GM23338 (cell line): ENCODE measurements around the gene ISY1. TPM values are rescaled to one million over a fixed set of nuclear protein-coding genes. Genes with fewer than 3 reads are reported as not detected.

ENCODE experiments used
- ATAC-seq: fragments of 200-7000 bp; cut with Tn5 transposase; 3 replicates; pipeline ENCODE4 v1.9.1; 2020
- DNase-seq: peaks from one replicate; pipeline ENCODE4 v3.0.0-alpha.2; 2015; ENCODE audit warnings: low spot score
- H2AFZ ChIP-seq: fragments of 200-600 bp; sonication (generic); 2 replicates; pipeline ENCODE4 v1.8.0; 2016; ENCODE audit warnings: antibody characterized with exemption, mild to moderate bottlenecking, moderate library complexity
- H3F3A ChIP-seq: fragments of 200-600 bp; sonication (generic); replicated peaks from 2 replicates; pipeline ENCODE4 v1.8.0; 2017; ENCODE audit warnings: antibody characterized with exemption, mixed run types, low read depth
- H3K27ac ChIP-seq: fragments of 200-600 bp; sonication (generic); 2 replicates; pipeline ENCODE4 v1.6.1; 2016; ENCODE audit warnings: low read depth
- H3K27me3 ChIP-seq: fragments of 200-600 bp; sonication (generic); 2 replicates; pipeline ENCODE4 v1.8.0; 2016; ENCODE audit warnings: mild to moderate bottlenecking, mixed run types, moderate library complexity; ENCODE audit not compliant: insufficient read depth
- H3K36me3 ChIP-seq: fragments of 200-600 bp; sonication (generic); 2 replicates; pipeline ENCODE4 v1.8.0; 2016; ENCODE audit warnings: mild to moderate bottlenecking; ENCODE audit not compliant: insufficient read depth
- H3K4me1 ChIP-seq: fragments of 200-600 bp; sonication (generic); 2 replicates; pipeline ENCODE4 v1.8.0; 2016; ENCODE audit warnings: mild to moderate bottlenecking, moderate library complexity; ENCODE audit not compliant: insufficient read depth
- H3K4me2 ChIP-seq: fragments of 200-600 bp; sonication (generic); 2 replicates; pipeline ENCODE4 v1.7.1; 2017; ENCODE audit warnings: mixed run types
- H3K4me3 ChIP-seq: fragments of 200-600 bp; sonication (generic); 2 replicates; pipeline ENCODE4 v1.6.1; 2016; ENCODE audit warnings: mixed run types
- H3K79me2 ChIP-seq: fragments of 200-600 bp; sonication (generic); replicated peaks from 2 replicates; pipeline ENCODE4 v1.8.0; 2017; ENCODE audit warnings: mild to moderate bottlenecking; ENCODE audit not compliant: insufficient read depth
- H3K9me2 ChIP-seq: fragments of 200-600 bp; sonication (generic); 2 replicates; pipeline ENCODE4 v1.8.0; 2017; ENCODE audit not compliant: insufficient read depth
- H4K20me1 ChIP-seq: fragments of 200-600 bp; sonication (generic); replicated peaks from 2 replicates; pipeline ENCODE4 v1.8.0; 2017; ENCODE audit warnings: mild to moderate bottlenecking; ENCODE audit not compliant: insufficient read depth
- H3K27ac Mint-ChIP-seq: 2 replicates; pipeline ENCODE4 v1.8.0; 2020; ENCODE audit warnings: inconsistent platforms, mild to moderate bottlenecking, moderate library complexity, mixed read lengths
- H3K27me3 Mint-ChIP-seq: 3 replicates; pipeline ENCODE4 v1.8.0; 2022; ENCODE audit warnings: low read depth, mild to moderate bottlenecking, moderate library complexity, mixed read lengths, inconsistent platforms; ENCODE audit not compliant: insufficient read depth, poor library complexity
- H3K36me3 Mint-ChIP-seq: 3 replicates; pipeline ENCODE4 v1.8.0; 2021; ENCODE audit warnings: low read depth, mild to moderate bottlenecking, inconsistent platforms, moderate library complexity, mixed read lengths
- H3K4me1 Mint-ChIP-seq: 3 replicates; pipeline ENCODE4 v1.8.0; 2020; ENCODE audit warnings: mild to moderate bottlenecking, inconsistent platforms, mixed read lengths
- H3K4me3 Mint-ChIP-seq: 3 replicates; pipeline ENCODE4 v1.8.0; 2021; ENCODE audit warnings: moderate library complexity, mild to moderate bottlenecking, inconsistent platforms, mixed read lengths
- H3K9me3 Mint-ChIP-seq: 3 replicates; pipeline ENCODE4 v1.8.0; 2020; ENCODE audit warnings: moderate library complexity, mild to moderate bottlenecking, inconsistent platforms, mixed read lengths
- CREB1 ChIP-seq: fragments of 250-450 bp; sonication (Bioruptor Pico); IDR thresholded peaks from 2 replicates; pipeline ENCODE4 v1.5.0; 2020; ENCODE audit warnings: low read depth, mild to moderate bottlenecking, moderate library complexity
- CTCF ChIP-seq, 2 experiments: fragments of 200-600 bp in 1 of 2; sonication (generic) in 1 of 2; conservative IDR thresholded peaks; 2 replicates each; pipeline versions ENCODE4 v1.5.1 to v1.6.1; 2016 to 2017; ENCODE audit warnings: antibody characterized with exemption in 2 of 2, low read depth in 2 of 2, mild to moderate bottlenecking in 2 of 2, moderate library complexity in 1 of 2
- ETS1 ChIP-seq: IDR thresholded peaks from 2 replicates; pipeline ENCODE4 v1.6.1; 2016; ENCODE audit warnings: antibody characterized with exemption
- EZH2 ChIP-seq: fragments of 200-600 bp; sonication (generic); IDR thresholded peaks from one replicate; pipeline ENCODE4 v1.8.0; 2017; ENCODE audit warnings: antibody characterized with exemption, mild to moderate bottlenecking, low read depth; ENCODE audit not compliant: unreplicated experiment
- EZH2phosphoT487 ChIP-seq: fragments of 200-600 bp; sonication (generic); IDR thresholded peaks from one replicate; pipeline ENCODE4 v1.8.1; 2018; ENCODE audit warnings: antibody characterized with exemption; ENCODE audit not compliant: unreplicated experiment
- JUNB ChIP-seq: IDR thresholded peaks from one replicate; pipeline ENCODE4 v1.6.1; 2016; ENCODE audit warnings: antibody characterized with exemption; ENCODE audit not compliant: unreplicated experiment
- NANOG ChIP-seq: IDR thresholded peaks from 2 replicates; pipeline ENCODE4 v1.6.1; 2016; ENCODE audit warnings: antibody characterized with exemption, borderline replicate concordance
- POLR2AphosphoS5 ChIP-seq: IDR thresholded peaks from 2 replicates; pipeline ENCODE4 v1.6.1; 2016; ENCODE audit warnings: antibody characterized with exemption, low read depth
- REST ChIP-seq: IDR thresholded peaks from one replicate; pipeline ENCODE4 v1.6.1; 2018; ENCODE audit warnings: antibody characterized with exemption; ENCODE audit not compliant: unreplicated experiment
- STAT1 ChIP-seq: IDR thresholded peaks from one replicate; pipeline ENCODE4 v1.6.1; 2016; ENCODE audit warnings: antibody characterized with exemption; ENCODE audit not compliant: unreplicated experiment
- ZNF114 ChIP-seq: fragments of 250-450 bp; sonication (Bioruptor Pico); IDR thresholded peaks from 2 replicates; pipeline ENCODE4 v1.5.0; 2020; ENCODE audit warnings: mild to moderate bottlenecking, moderate library complexity
- ZNF331 ChIP-seq: fragments of 250-450 bp; sonication (Bioruptor Pico); IDR thresholded peaks from 2 replicates; pipeline ENCODE4 v1.5.0; 2020; ENCODE audit warnings: low read depth, mild to moderate bottlenecking, moderate library complexity
- polyA plus RNA-seq: library from polyadenylated mRNA; unstranded; fragments of >200 nt; fragmentation: Nextera tagmentation; extraction: Ambion mirVana; gene quantifications from 2 replicates; pipeline ENCODE4 v1.2.1, GENCODE V29; 2016
- total RNA-seq: library from RNA; depleted of rRNA; stranded (reverse); fragments of >200 nt; shearing (Covaris generic); gene quantifications from 2 replicates; pipeline ENCODE4 v1.2.3, GENCODE V29; 2014

Gene ISY1
- total and polyA plus RNA-seq, 2 experiments from 2014 or later, result 11.3 to 23.6 TPM

GRCh38 chr3:129104498-129105079 lies 56.3 kb downstream of the ISY1 start:
- H3K36me3 Mint-ChIP-seq, result peaks cover 10% of the 10 kb centered on the region
- H3K4me3 Mint-ChIP-seq, result no peak overlapping the region
- no peak overlapping the region for H3K27ac Mint-ChIP-seq
- peaks cover 9% of the 10 kb centered on the region for H3K27me3 Mint-ChIP-seq
- Histone ChIP-seq H3K36me3 (no peaks in the 10 kb centered on the region), H4K20me1 (peaks cover 22% of the 10 kb centered on the region), H3K4me1 (no peaks in the 10 kb centered on the region), H3K9me2 (no peaks in the 10 kb centered on the region), H3K4me2 (no peak overlapping the region), H3K27ac (no peak overlapping the region), H3K79me2 (peaks cover 63% of the 10 kb centered on the region), H3K27me3 (no peaks in the 10 kb centered on the region), H3K4me3 (no peak overlapping the region), H3F3A (no peaks in the 10 kb centered on the region), H2AFZ (no peak overlapping the region)
- no peaks in the 10 kb centered on the region for H3K9me3 Mint-ChIP-seq
- TF ChIP-seq EZH2, result no peak
- TF ChIP-seq NANOG, result no peak
- TF ChIP-seq ZNF114 (CRISPR knock-in tag), result no peak
- no peak for TF ChIP-seq JUNB
- TF ChIP-seq EZH2phosphoT487, result no peak
- TF ChIP-seq ZNF331 (CRISPR knock-in tag), result no peak
- no peak for TF ChIP-seq CTCF (conservative IDR thresholded peaks at IDR 0.05; ENCODE audit: low read depth in 2 of 2)
- TF ChIP-seq STAT1, result no peak
- no peak for TF ChIP-seq POLR2AphosphoS5
- TF ChIP-seq CREB1, result no peak
- TF ChIP-seq ETS1, result no peak
- no peak for TF ChIP-seq REST
- ATAC-seq (no peak), DNase-seq (no peak)
- no peaks in the 10 kb centered on the region for H3K4me1 Mint-ChIP-seq
